Trophoblast cell (in vitro differentiated cells and primary cell): Measurements from ENCODE around the gene KRTAP27-1.

Source experiments
- DNase-seq, 2 donors: peaks; one replicate each; pipeline ENCODE4 v3.0.0-alpha.2; 2016
- H2AFZ ChIP-seq: 2 replicates; pipeline ENCODE4 v1.6.1; 2013; ENCODE audit warnings: low read length, moderate library complexity, mild to moderate bottlenecking; ENCODE audit not compliant: insufficient read depth, poor library complexity
- H2AK5ac ChIP-seq: 2 replicates; pipeline ENCODE4 v1.6.1; 2013; ENCODE audit warnings: mild to moderate bottlenecking, low read length
- H2BK120ac ChIP-seq: 2 replicates; pipeline ENCODE4 v1.6.1; 2013; ENCODE audit warnings: low read length, mild to moderate bottlenecking, moderate library complexity; ENCODE audit not compliant: insufficient read depth, poor library complexity
- H2BK12ac ChIP-seq: 2 replicates; pipeline ENCODE4 v1.6.1; 2013; ENCODE audit warnings: mild to moderate bottlenecking, low read length, moderate library complexity
- H2BK5ac ChIP-seq: 2 replicates; pipeline ENCODE4 v1.6.1; 2013; ENCODE audit warnings: low read length, low read depth, moderate library complexity, mild to moderate bottlenecking; ENCODE audit not compliant: poor library complexity
- H3K14ac ChIP-seq: 2 replicates; pipeline ENCODE4 v1.6.1; 2013; ENCODE audit warnings: mild to moderate bottlenecking, low read length
- H3K18ac ChIP-seq: 2 replicates; pipeline ENCODE4 v1.6.1; 2013; ENCODE audit warnings: mild to moderate bottlenecking, low read length
- H3K23ac ChIP-seq: 2 replicates; pipeline ENCODE4 v1.6.1; 2013; ENCODE audit warnings: low read length
- H3K27ac ChIP-seq: 2 replicates; pipeline ENCODE4 v1.5.1; 2013; ENCODE audit warnings: low read depth, mild to moderate bottlenecking, inconsistent platforms, low read length, moderate library complexity
- H3K27me3 ChIP-seq: 2 replicates; pipeline ENCODE4 v1.6.1; 2013; ENCODE audit warnings: inconsistent platforms, mild to moderate bottlenecking, low read length, moderate library complexity; ENCODE audit not compliant: insufficient read depth
- H3K36me3 ChIP-seq, 2 experiments: 1 replicate in 1 of 2; 2 replicates in 1 of 2; pipeline ENCODE4 v1.6.1; 2013; ENCODE audit warnings: low read length in 2 of 2, mild to moderate bottlenecking in 2 of 2, moderate library complexity in 1 of 2; ENCODE audit not compliant: insufficient read depth in 2 of 2, control insufficient read depth in 1 of 2
- H3K4ac ChIP-seq: 2 replicates; pipeline ENCODE4 v1.6.1; 2013; ENCODE audit warnings: low read depth, mild to moderate bottlenecking, low read length, moderate library complexity
- H3K4me1 ChIP-seq, 2 experiments: 1 replicate in 1 of 2; 2 replicates in 1 of 2; pipeline ENCODE4 v1.6.1; 2013; ENCODE audit warnings: low read length in 2 of 2, mild to moderate bottlenecking in 2 of 2, moderate library complexity in 1 of 2; ENCODE audit not compliant: insufficient read depth in 2 of 2, control insufficient read depth in 1 of 2
- H3K4me2 ChIP-seq: 2 replicates; pipeline ENCODE4 v1.6.1; 2013; ENCODE audit warnings: inconsistent platforms, mild to moderate bottlenecking, low read length, moderate library complexity
- H3K4me3 ChIP-seq: 2 replicates; pipeline ENCODE4 v1.5.1; 2013; ENCODE audit warnings: mild to moderate bottlenecking, low read depth, low read length, inconsistent platforms
- H3K79me1 ChIP-seq: one replicate; pipeline ENCODE4 v1.6.1; 2013; ENCODE audit warnings: low read length
- H3K79me2 ChIP-seq: 2 replicates; pipeline ENCODE4 v1.6.1; 2013; ENCODE audit warnings: low read length, mild to moderate bottlenecking; ENCODE audit not compliant: control insufficient read depth, insufficient read depth, poor library complexity
- H3K9ac ChIP-seq: 2 replicates; pipeline ENCODE4 v1.6.1; 2013; ENCODE audit warnings: mild to moderate bottlenecking, low read length
- H3K9me3 ChIP-seq: 2 replicates; pipeline ENCODE4 v1.6.1; 2013; ENCODE audit warnings: low read depth, mild to moderate bottlenecking, control low read depth, inconsistent platforms, low read length; ENCODE audit not compliant: insufficient read depth
- H4K12ac ChIP-seq: 2 replicates; pipeline ENCODE4 v1.6.1; 2013; ENCODE audit warnings: low read depth, mild to moderate bottlenecking, low read length, moderate library complexity
- H4K8ac ChIP-seq: 2 replicates; pipeline ENCODE4 v1.6.1; 2013; ENCODE audit warnings: low read depth, mild to moderate bottlenecking, low read length, moderate library complexity
- H4K91ac ChIP-seq: one replicate; pipeline ENCODE4 v1.6.1; 2013; ENCODE audit warnings: low read depth, mild to moderate bottlenecking, low read length, moderate library complexity
- WGBS: extraction: QIAGEN DNeasy Blood & Tissue Kit; methylation state at CpG from one replicate; pipeline ENCODE4 v1.1.7; 2013; ENCODE audit warnings: missing lambda C conversion rate; ENCODE audit not compliant: insufficient read length, insufficient coverage; ENCODE audit errors: extremely low coverage; 5-methylcytosine and 5-hydroxymethylcytosine counted together

Gene KRTAP27-1

GRCh38 chr21:30336596-30336995 is 898 bp downstream of the KRTAP27-1 start:
- Histone ChIP-seq H3K27me3 (no peaks in the 10 kb centered on the region), H4K8ac (no peak overlapping the region), H3K14ac (no peak overlapping the region), H3K9ac (no peak overlapping the region), H4K12ac (no peak overlapping the region), H3K4ac (no peak overlapping the region), H2BK5ac (no peak overlapping the region), H3K18ac (no peak overlapping the region), H2BK12ac (no peak overlapping the region), H2AFZ (no peak overlapping the region), H3K4me2 (no peak overlapping the region), H3K27ac (no peak overlapping the region), H3K79me1 (no peaks in the 10 kb centered on the region), H4K91ac (no peak overlapping the region), H2AK5ac (no peak overlapping the region), H3K36me3 (no peaks in the 10 kb centered on the region), H3K4me1 (no peaks in the 10 kb centered on the region), H3K9me3 (no peaks in the 10 kb centered on the region), H3K23ac (no peak overlapping the region), H2BK120ac (no peak overlapping the region), H3K4me3 (no peak overlapping the region), H3K79me2 (no peaks in the 10 kb centered on the region)
- no CpG with 5 or more reads among the region's 2 CpGs for WGBS
- peak in 1 of 2 donors; percentile 71 for DNase-seq

GRCh38 chr21:30333736-30334135 is 3.8 kb downstream of the KRTAP27-1 start:
- no peak overlapping the region for H2BK120ac ChIP-seq
- no peaks in the 10 kb centered on the region for H3K79me1 ChIP-seq
- no peaks in the 10 kb centered on the region for H3K36me3 ChIP-seq
- no peak overlapping the region for H3K23ac ChIP-seq
- no peak overlapping the region for H3K9ac ChIP-seq
- H4K12ac ChIP-seq = no peak overlapping the region
- no peaks in the 10 kb centered on the region for H3K9me3 ChIP-seq
- no peak overlapping the region for H3K27ac ChIP-seq
- no CpG with 5 or more reads among the region's 3 CpGs for WGBS
- H2AFZ ChIP-seq = no peak overlapping the region
- no peaks in the 10 kb centered on the region for H3K79me2 ChIP-seq
- no peak overlapping the region for H2AK5ac ChIP-seq
- H3K18ac ChIP-seq = no peak overlapping the region
- H3K27me3 ChIP-seq = no peaks in the 10 kb centered on the region
- no peak overlapping the region for H4K8ac ChIP-seq
- no peak overlapping the region for H3K4ac ChIP-seq
- H3K4me2 ChIP-seq = no peak overlapping the region
- H3K4me1 ChIP-seq = no peaks in the 10 kb centered on the region
- no peak overlapping the region for H4K91ac ChIP-seq
- no peak overlapping the region for H3K14ac ChIP-seq
- peak in 1 of 2 donors; percentile 14 for DNase-seq
- no peak overlapping the region for H2BK12ac ChIP-seq
- H3K4me3 ChIP-seq = no peak overlapping the region
- H2BK5ac ChIP-seq = no peak overlapping the region

DNA sequence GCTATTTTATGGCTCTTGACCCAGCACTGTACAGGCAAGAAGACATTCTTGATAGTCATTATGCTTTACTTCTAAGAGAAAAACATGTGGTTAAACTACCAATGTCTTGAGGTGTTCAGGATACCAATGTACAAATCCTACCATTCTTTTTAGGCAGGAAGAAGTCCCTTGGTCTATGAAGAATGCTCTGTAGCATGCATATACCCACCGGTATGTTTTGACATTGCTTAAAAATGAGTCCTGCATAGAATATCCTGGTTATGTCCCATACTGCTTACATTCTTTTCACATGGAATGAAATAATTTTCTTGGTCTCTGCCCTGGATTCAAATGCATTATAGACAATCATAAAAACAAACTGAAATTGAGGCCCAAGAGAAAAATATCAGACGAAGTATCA is 4.8 kb downstream of the KRTAP27-1 start:
- Histone ChIP-seq H2BK5ac (no peak overlapping the region), H3K9me3 (no peaks in the 10 kb centered on the region), H3K4me1 (no peaks in the 10 kb centered on the region), H4K8ac (no peak overlapping the region), H3K27me3 (no peaks in the 10 kb centered on the region), H4K91ac (no peak overlapping the region), H4K12ac (no peak overlapping the region), H3K4ac (no peak overlapping the region), H3K79me2 (no peaks in the 10 kb centered on the region), H3K4me2 (no peak overlapping the region), H2BK120ac (no peak overlapping the region), H3K23ac (no peak overlapping the region), H3K9ac (no peak overlapping the region), H2BK12ac (no peak overlapping the region), H3K36me3 (no peaks in the 10 kb centered on the region), H2AFZ (no peak overlapping the region), H3K79me1 (no peaks in the 10 kb centered on the region), H3K18ac (no peak overlapping the region), H2AK5ac (no peak overlapping the region), H3K27ac (no peak overlapping the region), H3K14ac (no peak overlapping the region), H3K4me3 (no peak overlapping the region)
- WGBS = no CpG with 5 or more reads among the region's 2 CpGs
- DNase-seq = peak; percentile 27 to 80

DNA sequence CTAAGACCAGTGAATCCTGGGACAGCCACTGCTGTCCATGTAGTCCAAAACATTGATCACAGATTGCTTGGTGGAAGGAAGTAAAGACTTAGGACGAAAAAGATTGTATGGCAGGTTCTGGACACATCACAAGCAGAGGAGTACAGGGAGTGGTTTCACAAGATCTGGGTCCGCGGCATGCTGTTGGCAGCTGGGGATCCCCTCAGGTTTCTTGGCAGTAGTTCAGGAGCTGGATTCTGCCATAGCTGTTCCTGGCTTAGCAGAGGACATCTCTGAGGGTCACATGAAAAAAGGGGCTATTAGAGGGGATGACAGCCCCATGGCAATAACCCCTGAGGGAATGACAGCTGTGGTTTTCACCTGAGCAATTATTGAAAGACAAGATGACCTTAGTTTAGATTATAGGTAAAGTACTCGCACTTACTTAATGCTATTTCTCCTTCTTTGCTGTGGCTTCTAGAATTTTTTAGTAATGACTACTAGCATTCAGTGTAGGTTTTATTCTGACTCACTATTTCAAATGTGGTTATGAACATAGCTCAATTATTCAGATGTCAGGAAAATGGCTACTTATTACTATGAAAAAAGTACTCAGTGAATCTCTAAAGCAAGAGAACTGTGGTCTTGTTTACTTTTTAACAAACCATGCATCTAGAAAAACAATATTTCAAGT is 8.2 kb downstream of the KRTAP27-1 start:
- Histone ChIP-seq H3K79me2 (no peaks in the 10 kb centered on the region), H4K12ac (no peak overlapping the region), H3K18ac (no peak overlapping the region), H3K27ac (no peak overlapping the region), H3K27me3 (no peaks in the 10 kb centered on the region), H3K36me3 (no peaks in the 10 kb centered on the region), H3K4me2 (no peak overlapping the region), H3K4me1 (no peaks in the 10 kb centered on the region), H3K9me3 (no peaks in the 10 kb centered on the region), H2BK120ac (no peak overlapping the region), H2BK12ac (no peak overlapping the region), H4K91ac (no peak overlapping the region), H3K23ac (no peak overlapping the region), H2AK5ac (no peak overlapping the region), H3K4me3 (no peak overlapping the region), H3K9ac (no peak overlapping the region), H4K8ac (no peak overlapping the region), H2AFZ (no peak overlapping the region), H3K14ac (no peak overlapping the region), H2BK5ac (no peak overlapping the region), H3K4ac (no peak overlapping the region), H3K79me1 (no peaks in the 10 kb centered on the region)
- no peak for DNase-seq
- no CpG with 5 or more reads among the region's 4 CpGs for WGBS
